OCI-LY7 (cell line): ENCODE measurements around the gene ACBD7.

Experiments used
- EZH2phosphoT487 ChIP-seq: fragments of 200-600 bp; sonication (generic); IDR thresholded peaks from 2 replicates; pipeline ENCODE4 v1.6.1; 2018; ENCODE audit warnings: low read depth, borderline replicate concordance, mild to moderate bottlenecking, mixed run types, antibody characterized with exemption, low read length, moderate library complexity, mixed read lengths
- TF ChIP-seq, protein P1 (sequence below): fragments of 200-600 bp; sonication (generic); conservative IDR thresholded peaks from 2 replicates; pipeline ENCODE4 v1.5.1; 2014; ENCODE audit warnings: mild to moderate bottlenecking, antibody characterized with exemption, low read length, moderate library complexity, mixed read lengths

DNA sequence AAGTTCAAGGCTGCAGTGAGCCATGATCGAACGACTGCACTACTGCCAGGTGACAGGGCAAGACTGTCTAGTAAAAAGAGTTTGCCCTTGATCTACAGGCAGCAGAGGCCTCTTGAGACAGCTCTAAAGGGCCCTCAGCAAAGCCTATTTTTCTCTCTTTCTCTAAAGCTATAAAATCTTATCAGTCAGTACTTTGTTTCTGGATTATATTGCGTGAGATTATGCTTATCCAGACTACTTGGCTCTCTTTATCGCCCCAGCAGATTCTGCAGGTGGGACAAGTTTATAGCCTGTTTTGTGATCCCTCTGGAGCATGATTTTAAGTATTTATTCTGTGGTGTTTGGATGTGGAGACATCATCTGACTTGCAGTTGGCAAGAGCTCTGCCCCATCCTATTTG is 11.3 kb upstream of the ACBD7 start:
- TF ChIP-seq, protein P1, sequence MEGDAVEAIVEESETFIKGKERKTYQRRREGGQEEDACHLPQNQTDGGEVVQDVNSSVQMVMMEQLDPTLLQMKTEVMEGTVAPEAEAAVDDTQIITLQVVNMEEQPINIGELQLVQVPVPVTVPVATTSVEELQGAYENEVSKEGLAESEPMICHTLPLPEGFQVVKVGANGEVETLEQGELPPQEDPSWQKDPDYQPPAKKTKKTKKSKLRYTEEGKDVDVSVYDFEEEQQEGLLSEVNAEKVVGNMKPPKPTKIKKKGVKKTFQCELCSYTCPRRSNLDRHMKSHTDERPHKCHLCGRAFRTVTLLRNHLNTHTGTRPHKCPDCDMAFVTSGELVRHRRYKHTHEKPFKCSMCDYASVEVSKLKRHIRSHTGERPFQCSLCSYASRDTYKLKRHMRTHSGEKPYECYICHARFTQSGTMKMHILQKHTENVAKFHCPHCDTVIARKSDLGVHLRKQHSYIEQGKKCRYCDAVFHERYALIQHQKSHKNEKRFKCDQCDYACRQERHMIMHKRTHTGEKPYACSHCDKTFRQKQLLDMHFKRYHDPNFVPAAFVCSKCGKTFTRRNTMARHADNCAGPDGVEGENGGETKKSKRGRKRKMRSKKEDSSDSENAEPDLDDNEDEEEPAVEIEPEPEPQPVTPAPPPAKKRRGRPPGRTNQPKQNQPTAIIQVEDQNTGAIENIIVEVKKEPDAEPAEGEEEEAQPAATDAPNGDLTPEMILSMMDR = no peak
- TF ChIP-seq EZH2phosphoT487 = no peak
